Retinal pigment epithelial cell (primary cell): ENCODE results near the gene MTA2.
"Not testable (repeated sequence)": the region's sequence is repeated elsewhere in the genome, so short reads cannot be mapped to it uniquely, and the experiment has no call there.

Source experiments
- DNase-seq: peaks from one replicate; pipeline ENCODE4 v3.0.0-alpha.2; 2010; ENCODE audit warnings: low read depth
- H3K4me3 ChIP-seq: 2 replicates; pipeline ENCODE4 v1.5.1; 2011; ENCODE audit warnings: mild to moderate bottlenecking, low read length, control low read depth, moderate library complexity
- CTCF ChIP-seq: conservative IDR thresholded peaks from 2 replicates; pipeline ENCODE4 v1.5.1; 2011; ENCODE audit warnings: low read depth, low read length, control low read depth, inconsistent platforms

Gene MTA2

GRCh38 chr11:62621567-62622470 lies 20.2 kb upstream of the MTA2 start, which contains the start of gene B3GAT3:
Gene B3GAT3, minus strand, starts transcription at chr11:62621986. Its CDS starts 39 bp downstream, at chr11:62621947.
- peak within 1 kb of the TSS; percentile 78 for H3K4me3 ChIP-seq
- peak; percentile 4 for TF ChIP-seq CTCF
- DNase-seq: peak; percentile 96

GRCh38 chr11:62621027-62621566 lies 19.4 kb upstream of the MTA2 start:
- H3K4me3 ChIP-seq: peak overlapping the region; percentile 78
- DNase-seq: no peak
- no peak for TF ChIP-seq CTCF

- not testable (repeated sequence) for DNase-seq
Measured at GRCh38 chr11:62616957-62617356, 15.3 kb upstream of the MTA2 start.

GRCh38 chr11:62615521-62615920 lies 13.9 kb upstream of the MTA2 start:
- DNase-seq: no peak
- no peak for TF ChIP-seq CTCF
- H3K4me3 ChIP-seq: no peak overlapping the region

More at GRCh38 chr11:62616957-62617356, 15.3 kb upstream of the MTA2 start:
- not testable (repeated sequence) for H3K4me3 ChIP-seq

GRCh38 chr11:62614275-62614674 lies 12.6 kb upstream of the MTA2 start:
- no peak for TF ChIP-seq CTCF

GRCh38 chr11:62613291-62613778 lies 11.7 kb upstream of the MTA2 start:
- DNase-seq: no peak
- no peak for TF ChIP-seq CTCF
- H3K4me3 ChIP-seq: peak overlapping the region; percentile 76

More at GRCh38 chr11:62614275-62614674, 12.6 kb upstream of the MTA2 start:
- H3K4me3 ChIP-seq: no peak overlapping the region
- DNase-seq: no peak

- no peak for DNase-seq
- peak; percentile 80 for TF ChIP-seq CTCF
- H3K4me3 ChIP-seq: peak within 1 kb of the TSS; percentile 76
Measured at GRCh38 chr11:62612366-62613290, 11.0 kb upstream of the MTA2 start, which contains the start of the genes EML3 and ROM1. Gene EML3, minus strand, starts transcription at chr11:62612775. Its CDS starts 318 bp downstream, at chr11:62612457. Gene ROM1, plus strand, starts transcription at chr11:62613257. Its CDS starts 25 bp downstream, at chr11:62613282.
